Measurements from ENCODE around the gene CAPN12.
"Not testable (repeated sequence)": the region's sequence is repeated elsewhere in the genome, so short reads cannot be mapped to it uniquely, and the experiment has no call there.

The CAPN12 gene, protein sequence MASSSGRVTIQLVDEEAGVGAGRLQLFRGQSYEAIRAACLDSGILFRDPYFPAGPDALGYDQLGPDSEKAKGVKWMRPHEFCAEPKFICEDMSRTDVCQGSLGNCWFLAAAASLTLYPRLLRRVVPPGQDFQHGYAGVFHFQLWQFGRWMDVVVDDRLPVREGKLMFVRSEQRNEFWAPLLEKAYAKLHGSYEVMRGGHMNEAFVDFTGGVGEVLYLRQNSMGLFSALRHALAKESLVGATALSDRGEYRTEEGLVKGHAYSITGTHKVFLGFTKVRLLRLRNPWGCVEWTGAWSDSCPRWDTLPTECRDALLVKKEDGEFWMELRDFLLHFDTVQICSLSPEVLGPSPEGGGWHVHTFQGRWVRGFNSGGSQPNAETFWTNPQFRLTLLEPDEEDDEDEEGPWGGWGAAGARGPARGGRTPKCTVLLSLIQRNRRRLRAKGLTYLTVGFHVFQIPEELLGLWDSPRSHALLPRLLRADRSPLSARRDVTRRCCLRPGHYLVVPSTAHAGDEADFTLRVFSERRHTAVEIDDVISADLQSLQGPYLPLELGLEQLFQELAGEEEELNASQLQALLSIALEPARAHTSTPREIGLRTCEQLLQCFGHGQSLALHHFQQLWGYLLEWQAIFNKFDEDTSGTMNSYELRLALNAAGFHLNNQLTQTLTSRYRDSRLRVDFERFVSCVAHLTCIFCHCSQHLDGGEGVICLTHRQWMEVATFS

DNA sequence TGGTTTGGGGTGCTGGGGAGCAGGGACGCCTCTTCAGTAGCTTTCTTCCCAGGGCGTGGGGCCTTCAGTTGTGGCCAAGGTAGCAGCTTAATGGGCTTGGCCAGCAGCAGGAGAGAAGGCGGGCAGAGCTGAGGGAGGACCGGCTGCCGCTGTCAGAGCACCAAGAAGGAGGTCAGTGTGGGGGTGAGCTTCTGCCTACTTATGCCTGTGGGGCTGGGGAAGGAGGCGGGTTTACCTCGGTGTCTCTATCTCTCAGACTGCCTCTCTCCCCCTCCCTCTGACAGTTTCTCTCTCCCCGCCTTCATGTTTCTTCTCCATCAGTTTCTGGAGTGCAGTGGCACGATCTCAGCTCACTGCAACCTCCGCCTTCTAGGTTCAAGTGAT lies at the start of gene CAPN12:
TSS of gene CAPN12 (minus strand) at position 177 of the 384 bp plus-strand sequence. CDS start 309 bp downstream, outside the sequence.
- DNase-seq (ENCODE audit: low read depth): no peak

DNA sequence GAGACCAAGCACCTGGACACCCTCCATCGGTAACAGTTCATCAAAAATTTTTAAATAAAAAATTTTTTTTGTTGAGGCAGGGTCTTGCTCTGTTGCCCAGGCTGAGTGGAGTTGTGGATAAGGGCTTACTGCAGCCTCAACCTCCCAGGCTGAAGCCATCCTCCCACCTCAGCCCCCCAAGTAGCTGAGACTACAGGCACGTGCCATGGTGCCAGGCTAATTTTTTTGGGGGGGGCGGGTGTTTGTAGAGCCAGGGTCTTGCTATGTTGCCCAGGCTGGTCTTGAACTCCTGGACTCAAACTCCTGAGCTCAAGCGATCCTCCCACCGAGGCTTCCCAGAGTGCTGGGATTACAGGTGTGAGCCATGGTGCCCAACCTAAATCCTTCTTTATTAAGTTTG lies 49.4 kb upstream of the CAPN12 start:
- no peak for DNase-seq (ENCODE audit: low read depth)

DNA sequence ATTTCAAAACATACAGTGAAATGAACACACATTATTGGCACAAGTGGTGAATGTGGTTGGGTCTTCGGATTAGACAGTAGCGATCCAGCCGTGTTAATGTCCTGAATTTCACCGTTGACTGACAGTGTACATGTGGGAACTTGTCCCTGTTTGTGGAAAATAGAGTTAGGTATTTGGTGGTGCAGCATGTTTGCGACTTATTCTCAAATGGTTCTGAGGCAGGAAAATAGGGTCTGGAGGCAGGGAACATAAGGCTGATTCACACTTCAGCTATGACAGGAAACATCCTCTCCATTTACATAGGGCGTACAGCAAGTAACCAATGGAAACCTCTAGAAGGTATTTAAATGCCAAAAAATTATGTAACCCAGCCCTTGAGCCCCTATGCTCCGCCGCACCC lies 48.9 kb upstream of the CAPN12 start:
- no peak for DNase-seq (ENCODE audit: low read depth)

DNA sequence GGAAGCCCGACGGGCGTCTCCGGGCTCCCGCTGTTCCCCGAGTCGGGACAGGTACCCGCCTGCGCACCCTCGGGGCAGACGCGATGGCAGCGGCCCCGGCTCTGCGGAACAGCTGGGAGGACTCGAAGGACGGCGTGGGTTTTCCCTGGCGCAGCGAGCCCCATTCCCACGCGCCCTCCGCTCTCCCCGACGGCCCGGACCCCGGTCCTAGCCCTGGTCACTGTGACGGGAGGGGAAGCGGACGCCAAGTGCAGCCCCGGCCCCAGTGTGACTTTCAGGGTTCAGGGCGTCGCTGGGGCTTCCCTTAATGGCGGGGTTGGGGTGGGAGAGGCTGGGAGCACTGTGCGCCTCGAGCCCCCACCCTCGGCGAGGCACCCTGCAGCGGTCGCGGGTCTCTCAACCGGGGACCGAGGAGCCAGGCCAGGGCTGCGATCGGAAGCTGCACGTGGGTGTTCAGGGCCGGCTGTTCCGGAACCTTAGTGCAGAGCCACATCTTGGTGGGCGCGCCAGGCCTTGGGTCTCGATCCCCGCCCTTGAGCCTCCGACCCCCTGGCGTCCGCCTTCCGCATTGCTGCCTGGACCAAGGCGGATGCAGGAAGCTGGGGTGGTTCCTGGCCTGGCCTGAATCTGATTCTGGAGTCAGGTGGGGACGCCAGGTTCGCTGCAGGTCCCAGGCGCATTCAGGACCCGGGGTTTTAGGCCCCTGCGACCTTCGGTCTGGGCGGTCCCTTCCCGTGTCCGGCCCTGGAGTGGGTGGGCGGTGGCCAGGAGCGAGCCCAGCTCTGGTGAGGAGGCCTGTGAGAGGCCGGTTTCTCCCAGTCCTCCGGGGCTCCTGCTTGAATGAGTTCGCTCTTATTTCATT lies 48.2 kb upstream of the CAPN12 start:
- DNase-seq (ENCODE audit: low read depth): no peak

DNA sequence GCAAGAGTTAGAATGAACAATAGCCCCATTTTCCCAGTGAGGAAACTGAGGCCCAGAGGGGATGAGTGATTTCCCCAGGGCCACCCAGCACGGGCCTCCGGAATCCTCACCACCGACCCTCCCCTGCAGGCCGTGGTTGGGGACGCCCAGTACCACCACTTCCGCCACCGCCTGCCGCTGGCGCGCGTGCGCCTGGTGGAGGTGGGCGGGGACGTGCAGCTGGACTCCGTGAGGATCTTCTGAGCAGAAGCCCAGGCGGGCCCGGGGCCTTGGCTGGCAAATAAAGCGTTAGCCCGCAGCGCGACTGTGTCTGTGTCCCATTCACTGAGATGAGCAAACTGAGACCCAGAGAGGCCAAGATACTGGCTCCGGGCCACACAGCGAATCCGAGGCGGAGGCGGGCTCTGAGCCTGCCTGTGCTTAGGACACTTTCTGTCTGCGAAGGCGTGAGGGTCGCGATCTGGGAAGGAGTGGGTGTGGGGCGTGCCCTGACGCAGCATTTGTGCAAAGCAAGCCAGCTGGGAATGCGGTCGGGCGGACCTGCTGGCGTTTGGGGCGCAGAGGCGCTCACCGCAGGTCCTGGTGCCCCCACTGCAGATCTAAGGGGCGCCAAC lies 47.3 kb upstream of the CAPN12 start:
- not testable (repeated sequence) for DNase-seq (ENCODE audit: low read depth)

DNA sequence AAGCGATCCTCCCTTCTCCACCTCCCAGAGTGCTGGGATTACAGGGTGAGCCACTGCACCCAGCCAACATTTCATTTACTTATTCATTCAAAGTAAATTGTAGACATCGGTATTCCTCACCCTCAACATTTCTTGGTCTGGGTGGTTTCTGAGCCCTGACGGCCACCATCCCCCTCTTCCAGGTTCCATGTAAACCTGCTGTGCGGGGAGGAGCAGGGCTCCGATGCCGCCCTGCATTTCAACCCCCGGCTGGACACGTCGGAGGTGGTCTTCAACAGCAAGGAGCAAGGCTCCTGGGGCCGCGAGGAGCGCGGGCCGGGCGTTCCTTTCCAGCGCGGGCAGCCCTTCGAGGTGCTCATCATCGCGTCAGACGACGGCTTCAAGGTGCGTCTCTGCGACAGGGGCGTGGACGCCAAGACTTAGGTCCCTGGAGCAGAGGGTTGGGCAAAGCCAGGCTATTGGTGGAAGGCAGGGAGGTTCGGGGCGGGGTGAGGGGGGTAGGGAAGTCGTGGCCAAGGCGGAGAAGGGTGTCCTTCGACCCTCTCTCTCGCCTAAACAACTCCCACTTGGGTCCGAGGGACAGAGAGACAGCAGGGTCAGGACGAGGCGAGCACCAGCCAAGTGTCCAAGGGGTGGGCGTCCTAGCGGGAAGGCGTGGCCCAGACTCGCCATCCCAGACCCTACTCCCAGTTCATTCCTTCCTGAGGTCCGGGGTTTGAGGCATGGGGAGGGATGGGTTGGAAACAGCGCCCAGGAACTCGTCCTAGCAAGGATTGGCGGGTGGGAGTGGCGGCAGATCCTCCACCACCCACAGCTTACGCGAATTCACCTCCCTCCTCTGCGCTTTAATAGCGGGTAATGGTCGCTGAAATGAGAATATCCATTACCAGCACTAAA lies 46.5 kb upstream of the CAPN12 start:
- not testable (repeated sequence) for DNase-seq (ENCODE audit: low read depth)

DNA sequence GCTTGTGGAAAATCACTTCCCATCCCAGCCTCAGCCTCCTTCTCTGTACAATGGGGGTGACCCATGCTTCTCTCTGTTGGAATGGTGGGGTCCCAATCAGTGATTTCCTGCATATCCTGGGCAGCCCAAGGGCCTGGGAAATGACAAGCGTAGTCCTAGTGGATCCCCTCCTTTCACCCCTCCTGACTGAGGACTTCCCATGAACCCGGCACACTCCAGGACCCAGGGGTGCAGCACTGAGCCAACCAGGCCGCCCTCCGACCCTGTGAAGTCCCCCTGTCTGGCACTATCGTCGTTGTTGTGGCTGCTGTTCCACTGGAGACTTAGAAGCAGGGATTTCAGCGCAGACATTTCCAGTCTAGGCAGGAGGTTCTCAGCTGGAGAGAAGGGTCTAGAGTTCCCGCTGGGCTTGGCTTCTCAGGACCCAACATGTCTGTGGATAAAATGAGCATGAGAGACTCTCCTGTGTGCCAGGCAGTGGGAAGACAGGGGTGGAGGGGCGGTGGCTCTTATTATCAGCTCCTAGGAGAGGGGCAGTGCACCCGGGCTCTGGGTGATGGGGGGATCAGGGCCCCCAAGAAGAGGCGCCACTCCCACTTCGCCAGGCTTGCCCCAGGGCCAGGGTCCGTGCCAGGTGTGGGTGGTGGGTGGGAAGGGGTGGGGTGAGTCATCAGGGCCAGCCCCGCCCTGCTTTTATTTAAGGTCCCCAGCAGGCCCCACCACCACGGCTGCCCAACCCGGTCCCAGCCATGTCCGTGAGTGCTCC lies 44.4 kb upstream of the CAPN12 start, which contains the start of gene LGALS7B:
TSS of gene LGALS7B (plus strand) at position 723 of the 766 bp plus-strand sequence. CDS start at position 750, 27 bp downstream.
- no peak for DNase-seq (ENCODE audit: low read depth)

DNA sequence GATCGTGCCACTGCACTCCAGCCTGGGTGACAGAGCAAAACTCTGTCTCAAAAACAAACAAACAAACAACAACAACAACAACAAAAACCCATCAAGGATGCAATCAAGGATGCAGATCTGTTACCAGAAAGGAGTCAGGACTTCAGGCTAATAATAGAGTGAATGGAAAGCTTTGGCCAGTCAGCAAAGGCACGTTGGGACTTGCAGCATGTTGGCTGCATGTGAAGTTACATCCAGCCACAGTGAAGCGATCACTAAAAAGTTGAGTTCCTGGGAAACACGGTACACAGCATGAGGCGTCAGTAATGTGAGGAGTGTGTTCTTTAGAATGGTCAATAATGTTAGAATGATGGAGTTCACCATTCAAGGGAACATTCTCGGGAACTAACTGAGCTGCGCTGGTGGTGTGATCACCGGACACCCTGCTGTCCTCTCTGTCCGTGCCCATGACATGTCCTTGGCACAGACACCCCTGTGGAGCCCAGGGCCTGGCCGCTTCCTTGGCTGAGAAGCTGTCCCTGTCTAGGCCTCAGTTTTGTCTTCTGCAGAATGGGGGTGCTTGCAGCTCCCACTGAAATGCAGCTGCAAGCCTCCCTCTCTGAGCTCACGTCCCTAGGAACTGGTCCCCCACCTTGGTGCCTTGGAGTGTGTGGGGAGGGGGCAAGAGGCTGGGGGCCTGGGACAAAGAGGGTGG lies 42.4 kb upstream of the CAPN12 start:
- no peak for DNase-seq (ENCODE audit: low read depth)

DNA sequence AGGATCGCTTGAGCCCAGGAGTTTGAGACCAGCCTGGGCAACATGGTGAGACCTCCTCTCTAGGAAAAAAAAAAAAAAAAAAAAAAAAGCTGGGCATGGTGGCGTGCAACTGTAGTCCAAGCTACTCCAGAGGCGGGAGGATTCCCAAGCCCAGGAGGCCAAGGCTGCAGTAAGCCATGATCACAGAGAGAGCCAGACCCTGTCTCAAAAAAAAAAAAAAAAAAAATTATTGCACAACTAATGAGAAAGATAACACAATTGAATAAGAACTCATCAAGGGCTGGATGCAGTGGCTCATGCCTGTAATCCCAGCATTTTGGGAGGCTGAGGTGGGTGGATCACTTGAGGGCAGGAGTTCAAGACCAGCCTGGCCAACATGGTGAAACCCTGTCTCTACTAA lies 41.8 kb upstream of the CAPN12 start:
- DNase-seq (ENCODE audit: low read depth): not testable (repeated sequence)

DNA sequence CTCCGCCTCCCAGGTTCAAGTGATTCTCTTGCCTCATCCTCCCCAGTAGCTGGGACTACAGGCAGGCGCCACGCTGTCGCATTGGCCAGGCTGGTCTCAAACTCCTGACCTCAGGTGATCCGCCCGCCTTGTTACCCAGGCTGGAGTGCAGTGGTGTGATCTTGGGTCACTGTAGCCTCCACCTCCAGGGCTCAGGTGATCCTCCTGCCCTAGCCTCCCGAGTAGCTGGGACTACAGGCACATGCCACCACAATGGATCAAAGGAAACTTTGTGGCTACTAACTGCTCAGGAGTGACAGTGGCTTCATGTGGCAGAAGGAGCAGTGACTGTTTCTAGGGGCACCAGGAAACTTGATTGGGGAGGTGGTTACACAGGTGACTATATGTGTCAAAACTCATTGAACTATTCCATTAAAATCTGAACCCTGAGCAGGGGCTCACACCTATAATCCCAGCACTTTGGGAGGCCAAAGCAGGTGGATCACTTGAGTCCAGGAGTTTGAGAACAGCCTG lies 41.0 kb upstream of the CAPN12 start:
- no peak for DNase-seq (ENCODE audit: low read depth)

DNA sequence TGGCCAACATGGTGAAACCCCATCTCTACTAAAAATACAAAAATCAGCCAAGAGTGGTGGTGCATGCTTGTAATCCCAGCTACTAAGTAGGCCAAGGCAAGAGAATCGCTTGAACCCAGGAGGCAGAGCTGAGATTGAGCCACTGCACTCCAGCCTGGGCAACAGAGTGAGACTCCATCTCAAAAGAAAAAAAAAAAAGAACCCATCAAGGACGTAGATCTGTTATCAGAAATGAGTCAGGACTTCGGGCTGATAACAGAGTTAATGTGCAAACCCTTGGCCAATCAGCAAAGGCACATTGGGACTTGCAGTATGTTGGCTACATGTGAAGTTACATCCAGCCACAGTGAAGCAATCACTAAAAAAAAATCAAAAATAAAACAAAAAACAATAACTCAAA lies 40.0 kb upstream of the CAPN12 start:
- no peak for DNase-seq (ENCODE audit: low read depth)

DNA sequence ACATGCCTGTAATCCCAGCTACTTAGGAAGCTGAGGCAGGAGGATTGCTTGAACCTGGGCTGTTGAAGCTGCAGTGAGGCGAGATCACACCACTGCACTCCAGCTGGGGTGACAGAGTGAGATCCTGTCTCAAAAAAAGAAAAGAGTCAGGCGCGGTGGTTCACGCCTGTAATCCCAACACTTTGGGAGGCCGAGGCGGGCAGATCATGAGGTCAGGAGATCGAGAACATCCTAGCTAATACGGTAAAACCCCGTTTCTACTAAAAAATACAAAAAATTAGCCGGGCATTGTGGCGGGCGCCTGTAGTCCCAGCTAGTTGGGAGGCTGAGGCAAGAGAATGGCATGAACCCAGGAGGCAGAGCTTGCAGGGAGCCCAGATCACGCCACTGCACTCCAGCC lies 37.9 kb upstream of the CAPN12 start:
- DNase-seq (ENCODE audit: low read depth): not testable (repeated sequence)

DNA sequence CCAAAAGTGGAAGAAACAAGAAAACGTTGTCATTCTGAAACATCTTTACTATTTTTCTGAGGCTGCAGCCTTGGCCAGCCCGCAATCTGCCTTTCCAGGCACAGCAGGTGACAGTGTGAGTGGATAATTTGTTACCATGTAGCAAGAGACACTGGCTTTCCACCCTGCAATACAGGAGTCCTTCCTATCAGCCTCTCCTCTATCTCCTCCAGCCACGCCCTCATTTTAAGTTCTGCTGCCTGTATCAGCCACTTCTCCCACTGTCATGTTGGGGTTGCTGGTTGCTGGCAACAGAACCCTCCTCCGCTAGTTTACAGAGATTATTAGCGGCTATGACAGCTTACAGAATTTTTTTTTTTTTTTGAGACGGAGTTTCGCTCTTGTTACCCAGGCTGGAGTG lies 36.8 kb upstream of the CAPN12 start:
- DNase-seq (ENCODE audit: low read depth): no peak

DNA sequence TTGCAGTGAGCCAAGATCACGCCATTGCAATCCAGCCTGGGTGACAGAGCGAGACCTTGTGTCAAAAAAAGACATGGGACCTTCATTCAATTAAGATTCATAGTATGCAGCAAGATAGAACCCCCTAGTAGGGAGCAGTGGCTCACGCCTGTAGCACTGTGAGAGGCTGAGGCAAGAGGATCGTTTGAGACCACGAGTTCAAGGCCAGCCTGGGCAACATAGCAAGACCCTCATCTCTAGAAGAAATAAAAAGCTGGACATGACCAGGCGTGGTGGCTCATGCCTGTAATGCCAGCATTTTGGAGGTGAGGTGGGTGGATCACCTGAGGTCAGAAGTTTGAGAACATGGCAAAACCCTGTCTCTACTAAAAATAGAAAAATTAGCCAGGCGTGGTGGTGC lies 36.2 kb upstream of the CAPN12 start:
- DNase-seq (ENCODE audit: low read depth): no peak

DNA sequence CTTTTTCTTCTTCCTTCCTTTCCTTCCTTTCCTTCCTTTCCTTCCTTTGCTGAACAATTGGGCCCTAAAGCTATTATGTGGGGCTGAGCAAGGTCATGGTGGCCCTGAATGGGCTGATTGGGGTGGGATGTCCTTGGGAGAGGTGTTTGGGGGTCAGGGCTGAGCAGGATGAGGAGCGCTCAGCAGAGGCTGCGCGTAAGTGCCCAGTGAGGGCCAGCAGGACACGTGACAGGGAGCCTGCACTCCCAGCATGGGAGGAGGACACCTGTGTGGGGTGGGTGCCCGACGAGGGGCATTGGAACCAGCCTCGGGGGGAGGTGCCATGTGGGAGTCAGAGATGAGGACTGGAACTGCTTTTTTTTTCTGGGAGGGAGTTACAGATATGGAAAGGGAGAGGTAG lies 34.5 kb upstream of the CAPN12 start:
- no peak for DNase-seq (ENCODE audit: low read depth)

DNA sequence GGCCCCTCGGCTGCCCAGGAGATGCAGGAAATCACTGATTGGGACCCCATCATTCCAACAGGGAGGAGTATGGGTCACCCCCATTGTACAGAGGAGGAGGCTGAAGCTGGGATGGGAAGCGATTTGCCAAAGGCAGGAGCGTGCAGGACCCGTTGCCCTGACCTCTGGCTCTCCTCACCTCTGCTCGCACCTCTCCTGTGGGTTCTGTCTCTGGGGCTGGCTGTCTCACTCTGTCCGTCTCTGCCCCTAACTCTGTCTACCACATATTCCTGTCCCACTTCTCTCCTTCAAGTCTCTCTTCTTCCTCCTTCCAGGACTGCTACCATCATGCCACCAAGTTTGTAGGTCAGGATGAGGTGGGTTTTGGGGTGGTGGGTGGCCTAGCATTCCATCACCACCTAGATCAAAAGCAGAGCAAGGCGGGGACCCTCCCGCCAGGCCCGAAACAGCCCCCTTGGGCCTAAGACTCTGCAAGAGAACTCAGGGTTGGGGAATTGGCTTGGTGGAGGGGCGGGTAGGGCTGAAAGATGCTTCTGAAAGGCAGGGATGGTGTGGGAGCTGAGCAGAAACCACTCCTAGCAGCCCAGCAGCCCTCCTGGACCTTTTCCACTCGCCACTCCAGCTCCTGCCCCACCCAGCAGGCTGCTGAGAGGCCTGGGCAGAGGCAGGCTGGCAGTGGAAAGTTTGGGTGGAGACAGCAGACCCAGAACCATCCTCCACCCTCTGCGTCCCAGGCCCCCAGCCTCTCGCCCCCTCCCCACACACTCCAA lies 30.1 kb upstream of the CAPN12 start:
- DNase-seq (ENCODE audit: low read depth): no peak

DNA sequence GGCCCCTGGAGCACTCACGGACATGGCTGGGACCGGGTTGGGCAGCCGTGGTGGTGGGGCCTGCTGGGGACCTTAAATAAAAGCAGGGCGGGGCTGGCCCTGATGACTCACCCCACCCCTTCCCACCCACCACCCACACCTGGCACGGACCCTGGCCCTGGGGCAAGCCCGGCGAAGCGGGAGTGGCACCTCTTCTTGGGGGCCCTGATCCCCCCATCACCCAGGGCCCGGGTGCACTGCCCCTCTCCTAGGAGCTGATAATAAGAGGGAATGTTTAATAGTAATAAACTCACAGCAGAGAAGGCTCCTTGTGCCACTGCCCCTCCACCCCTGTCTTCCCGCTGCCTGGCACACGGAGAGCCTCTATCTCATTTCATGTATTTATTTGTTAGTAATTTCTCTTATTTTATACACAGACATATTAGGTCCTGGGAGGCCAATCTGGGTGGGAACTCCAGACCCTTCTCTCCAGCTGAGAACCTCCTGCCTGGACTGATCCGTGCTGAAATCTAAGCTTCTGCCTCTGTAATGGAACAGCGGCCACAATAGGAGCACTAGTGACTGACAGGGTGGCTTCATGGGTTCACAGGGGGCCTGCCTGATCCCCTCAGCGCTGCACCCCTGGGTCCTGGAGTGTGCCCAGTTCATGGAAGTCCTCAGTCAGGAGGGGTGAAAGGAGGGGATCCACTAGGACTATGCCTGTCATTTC lies 29.3 kb upstream of the CAPN12 start, which contains the start of gene LGALS7:
TSS of gene LGALS7 (minus strand) at position 49 of the 709 bp plus-strand sequence. CDS start at position 24, 25 bp downstream.
- DNase-seq (ENCODE audit: low read depth): no peak

DNA sequence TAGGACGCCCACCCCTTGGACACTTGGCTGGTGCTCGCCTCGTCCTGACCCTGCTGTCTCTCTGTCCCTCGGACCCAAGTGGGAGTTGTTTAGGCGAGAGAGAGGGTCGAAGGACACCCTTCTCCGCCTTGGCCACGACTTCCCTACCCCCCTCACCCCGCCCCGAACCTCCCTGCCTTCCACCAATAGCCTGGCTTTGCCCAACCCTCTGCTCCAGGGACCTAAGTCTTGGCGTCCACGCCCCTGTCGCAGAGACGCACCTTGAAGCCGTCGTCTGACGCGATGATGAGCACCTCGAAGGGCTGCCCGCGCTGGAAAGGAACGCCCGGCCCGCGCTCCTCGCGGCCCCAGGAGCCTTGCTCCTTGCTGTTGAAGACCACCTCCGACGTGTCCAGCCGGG lies 27.3 kb upstream of the CAPN12 start:
- DNase-seq (ENCODE audit: low read depth): not testable (repeated sequence)

Measured in activated T-cell treated with anti-CD3 and anti-CD28 coated beads for 1 hour (primary cell).